ENCODE measurements around the gene ACMSD.

DNA sequence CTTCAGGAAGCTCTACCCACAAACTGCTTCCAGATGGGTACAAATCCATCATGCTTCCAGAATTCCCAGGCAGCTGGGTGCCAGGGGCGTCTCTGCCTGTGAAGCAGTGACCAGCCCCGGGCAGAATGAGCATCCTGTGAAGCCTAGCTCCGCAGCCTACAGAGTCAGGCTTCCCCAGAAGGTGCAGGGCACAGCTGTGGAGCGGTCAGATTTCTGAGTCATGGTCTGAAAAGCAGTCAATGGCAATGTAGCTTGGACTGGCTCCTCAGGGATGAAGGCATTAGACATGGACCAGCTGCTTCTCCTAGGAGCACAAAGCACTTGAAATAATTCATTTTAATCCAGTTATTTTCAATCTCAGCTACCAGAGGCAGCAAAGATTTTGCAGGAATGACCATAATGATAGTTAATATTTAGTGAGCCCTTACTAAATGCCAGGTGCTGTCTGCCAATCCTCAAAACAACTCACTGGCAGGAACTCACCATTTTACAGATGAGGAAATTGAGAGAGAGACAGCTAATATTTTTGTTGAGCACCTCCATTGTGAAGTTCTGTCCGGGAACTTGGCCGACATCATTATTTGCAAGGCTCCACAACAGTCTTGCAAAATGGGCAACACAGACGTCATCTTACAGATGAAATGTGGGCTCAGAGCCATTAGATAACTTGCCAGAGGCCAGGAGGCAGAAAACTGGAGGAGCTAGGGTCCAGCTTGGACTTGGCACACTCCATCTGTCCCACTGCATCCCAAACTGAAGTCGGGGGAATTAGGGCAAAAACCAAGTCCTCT, 31.7 kb downstream of the ACMSD start:
- TF ChIP-seq EP300 (IDR thresholded peaks at IDR 0.05) (no peak), CTCF (IDR thresholded peaks at IDR 0.05) (no peak)
